GM19239 (cell line): Measurements from ENCODE around the gene MTUS2.
"Not testable (repeated sequence)": the region's sequence is repeated elsewhere in the genome, so short reads cannot be mapped to it uniquely, and the experiment has no call there.

Experiments
- DNase-seq: peaks from one replicate; pipeline ENCODE4 v3.0.0; 2011; ENCODE audit warnings: low spot score; ENCODE audit not compliant: insufficient read length
- FAIRE-seq: peaks from 2 replicates; lab custom pipeline; 2011; peaks lifted over from hg19 to GRCh38; lab: Jason Lieb, UNC

MTUS2 gene

GRCh38 chr13:28954419-28954725 is 134.2 kb downstream of the MTUS2 start:
- no peak for FAIRE-seq
- DNase-seq: no peak

DNA sequence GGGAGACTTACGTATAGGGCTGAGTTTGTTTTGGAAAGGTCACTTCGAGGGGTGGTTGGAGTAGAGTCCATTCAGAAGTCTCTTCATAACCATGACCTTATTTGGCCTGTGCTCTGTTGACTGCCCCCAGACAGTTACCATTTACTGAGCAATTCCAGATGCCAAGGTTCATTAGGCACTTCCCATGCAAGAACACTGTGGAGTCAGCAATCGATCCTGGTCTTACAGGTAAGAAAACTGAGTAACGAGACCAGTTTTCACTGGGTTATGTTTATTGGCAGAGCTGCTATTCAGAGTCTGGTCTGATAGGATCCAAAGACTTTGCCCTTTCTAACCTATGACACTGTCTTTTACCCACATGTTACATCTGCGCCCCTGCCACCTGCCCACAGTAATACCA is 134.7 kb downstream of the MTUS2 start:
- DNase-seq (no peak), FAIRE-seq (no peak)

- FAIRE-seq (no peak), DNase-seq (no peak)
Observed at GRCh38 chr13:28955264-28955966, 135.3 kb downstream of the MTUS2 start.

GRCh38 chr13:28958018-28958417 is 137.9 kb downstream of the MTUS2 start:
- DNase-seq: no peak
- no peak for FAIRE-seq

- FAIRE-seq: no peak
- no peak for DNase-seq
Observed at GRCh38 chr13:28958441-28958840, 138.3 kb downstream of the MTUS2 start.

DNA sequence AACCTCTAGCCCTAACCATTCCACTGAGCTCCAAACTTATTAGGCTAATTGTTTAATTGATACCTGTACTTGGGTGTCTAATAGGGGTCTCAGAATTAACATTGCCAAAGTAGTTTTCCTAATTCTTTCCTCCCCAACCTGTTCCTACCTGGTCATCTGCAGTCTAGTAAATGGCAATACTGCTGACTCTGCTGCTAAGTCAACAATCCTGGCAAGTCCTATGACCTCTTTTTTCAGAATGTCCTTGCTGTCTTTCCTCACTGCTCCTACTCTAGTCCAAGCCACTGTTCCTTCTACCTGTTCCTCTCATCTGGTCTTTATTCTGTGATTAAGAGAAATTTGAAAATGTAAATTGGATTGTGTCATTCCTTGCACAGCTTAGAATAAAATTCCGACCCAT is 143.9 kb downstream of the MTUS2 start:
- DNase-seq: no peak
- no peak for FAIRE-seq

GRCh38 chr13:28964803-28965202 is 144.7 kb downstream of the MTUS2 start:
- no peak for DNase-seq
- FAIRE-seq: no peak

GRCh38 chr13:28967029-28967915 is 147.1 kb downstream of the MTUS2 start:
- DNase-seq (no peak), FAIRE-seq (no peak)

- DNase-seq: no peak
- FAIRE-seq: no peak
Observed at GRCh38 chr13:28976195-28976594, 156.1 kb downstream of the MTUS2 start.

- no peak for FAIRE-seq
- DNase-seq: no peak
Observed at GRCh38 chr13:28976636-28977035, 156.5 kb downstream of the MTUS2 start.

DNA sequence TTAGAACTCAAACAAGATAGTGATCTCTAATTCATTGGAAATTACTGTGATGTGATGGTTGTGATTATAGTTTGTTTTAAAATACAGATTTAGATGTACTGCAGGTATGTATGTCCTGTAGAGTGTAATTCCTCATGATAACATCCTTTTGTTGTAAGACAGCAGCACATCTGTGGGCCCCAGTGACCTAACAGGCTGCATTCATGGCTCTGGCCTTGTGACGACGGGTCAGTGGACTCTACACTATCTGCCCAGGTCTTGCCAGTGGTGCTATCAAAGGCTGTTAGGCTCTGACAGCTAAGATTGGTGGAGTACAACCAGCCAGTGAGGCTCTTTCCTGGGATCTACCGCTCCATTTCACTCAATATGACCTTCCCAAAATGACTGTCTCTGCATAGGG is 158.4 kb downstream of the MTUS2 start:
- no peak for FAIRE-seq

DNA sequence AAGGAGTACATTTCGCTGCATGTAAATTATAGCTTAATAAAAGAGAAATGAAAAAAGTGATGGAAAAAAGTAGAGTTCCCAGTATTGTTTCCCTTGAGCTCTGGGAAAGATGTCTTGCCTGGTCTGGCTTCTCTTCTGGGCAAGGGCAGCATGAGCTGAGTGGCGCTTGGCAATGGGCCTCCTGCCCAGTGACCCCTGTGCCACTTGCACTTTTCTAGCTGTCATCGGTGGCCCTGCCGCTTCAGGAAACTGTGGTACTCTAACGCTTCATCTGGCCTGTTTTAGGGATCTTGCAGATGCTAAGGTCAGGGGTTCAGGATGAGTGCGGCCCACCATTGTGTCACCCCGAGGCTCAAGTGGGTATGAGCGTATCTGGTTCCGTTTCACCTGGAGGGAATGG is 161.4 kb downstream of the MTUS2 start:
- no peak for FAIRE-seq
- no peak for DNase-seq

More for the DNA sequence above, 158.4 kb downstream of the MTUS2 start:
- DNase-seq: no peak

GRCh38 chr13:28983641-28984040 is 163.5 kb downstream of the MTUS2 start:
- FAIRE-seq: no peak
- DNase-seq: no peak

- no peak for FAIRE-seq
- no peak for DNase-seq
Observed at GRCh38 chr13:28984326-28984725, 164.2 kb downstream of the MTUS2 start.

- DNase-seq (no peak), FAIRE-seq (no peak)
Observed at GRCh38 chr13:28984825-28985224, 164.7 kb downstream of the MTUS2 start.

DNA sequence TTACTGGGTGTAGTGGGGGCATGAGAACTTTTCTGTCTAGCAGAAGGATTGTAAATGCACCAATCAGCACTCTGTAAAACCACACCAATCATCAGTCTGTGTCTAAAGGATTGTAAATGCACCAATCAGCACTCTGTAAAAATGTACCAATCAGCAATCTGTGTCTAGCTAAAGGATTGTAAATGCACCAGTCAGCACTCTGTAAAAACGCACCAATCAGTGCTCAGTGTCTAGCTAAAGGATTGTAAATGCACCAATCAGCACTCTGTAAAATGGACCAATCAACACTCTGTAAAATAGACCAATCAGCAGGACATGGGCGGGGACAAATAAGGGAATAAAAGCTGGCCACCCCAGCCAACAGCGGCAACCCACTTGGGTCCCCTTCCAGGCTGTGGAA is 170.2 kb downstream of the MTUS2 start:
- not testable (repeated sequence) for DNase-seq, FAIRE-seq

DNA sequence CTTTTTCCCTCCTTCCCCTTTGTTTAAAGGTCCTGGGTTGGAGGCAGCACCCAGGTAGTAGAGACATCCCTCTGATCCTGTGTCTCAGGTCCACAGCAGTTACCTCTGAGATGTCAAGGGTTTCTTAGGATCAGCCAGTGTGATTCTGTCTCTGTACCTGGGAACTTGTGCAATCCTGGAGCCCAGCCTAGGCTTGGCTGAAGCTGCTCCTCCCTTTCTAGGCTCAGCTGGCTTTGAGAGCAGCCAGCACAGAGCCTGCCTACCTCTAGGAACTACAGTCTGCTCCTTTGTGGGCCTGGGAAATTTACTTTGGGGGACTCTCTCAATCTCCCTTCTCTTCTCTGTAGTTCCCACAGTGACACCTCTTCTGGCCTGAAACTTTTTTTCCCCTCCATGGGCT is 171.6 kb downstream of the MTUS2 start:
- DNase-seq: no peak
- FAIRE-seq: no peak

GRCh38 chr13:29000826-29001225 is 180.7 kb downstream of the MTUS2 start:
- DNase-seq (no peak), FAIRE-seq (no peak)

DNA sequence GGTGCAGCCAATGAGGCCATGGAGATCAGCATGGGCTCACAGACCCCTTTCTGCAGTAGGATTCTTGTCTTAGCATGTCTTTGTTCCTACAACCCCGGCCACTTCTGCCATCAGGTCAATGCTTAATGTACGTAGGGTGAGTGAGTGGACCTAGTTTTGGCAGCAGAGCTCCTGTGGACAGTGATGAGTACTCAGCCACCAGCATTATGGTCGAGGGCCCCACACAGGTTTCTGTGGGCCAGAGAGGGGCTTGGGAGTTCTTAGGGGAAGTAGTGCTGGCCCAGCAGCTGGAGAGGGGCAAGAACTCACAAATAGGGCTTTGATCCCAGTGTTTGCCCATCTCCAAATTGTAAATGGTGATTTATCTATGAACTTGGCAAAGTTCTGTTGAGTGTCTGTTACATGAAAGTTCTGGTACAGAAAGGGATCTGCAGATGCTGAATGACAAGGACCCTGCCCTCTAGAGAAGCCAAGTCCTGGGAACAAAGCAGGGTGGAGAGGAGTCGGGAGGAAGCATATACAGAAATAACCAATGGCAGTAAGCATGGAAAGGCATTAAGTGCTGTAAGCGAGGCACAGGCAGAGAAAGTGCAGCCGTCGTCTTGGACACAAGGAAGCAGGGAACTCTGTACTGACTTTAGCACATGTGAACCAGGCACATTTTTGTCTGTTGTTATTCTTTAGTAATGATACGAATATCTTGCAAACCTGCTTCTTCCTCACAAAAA is 185.1 kb downstream of the MTUS2 start:
- DNase-seq (no peak), FAIRE-seq (no peak)

DNA sequence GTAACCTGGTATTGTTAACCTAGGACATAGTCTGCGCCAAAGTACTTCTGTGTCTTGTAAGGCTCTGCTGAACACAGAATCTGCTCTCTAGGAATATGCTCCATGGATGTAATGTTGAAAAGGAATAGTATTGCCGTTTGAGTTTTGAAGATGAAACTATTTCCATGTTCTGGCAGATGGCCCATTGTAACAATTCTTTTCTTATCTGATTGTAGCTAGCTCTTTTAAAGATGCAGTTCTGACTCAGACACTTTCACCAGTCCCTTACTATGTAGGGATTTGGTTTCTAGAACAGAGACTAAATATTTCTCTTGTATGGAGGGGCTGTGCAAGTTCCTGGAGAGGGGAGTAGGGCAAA is 185.6 kb downstream of the MTUS2 start:
- FAIRE-seq: no peak
- DNase-seq: no peak

DNA sequence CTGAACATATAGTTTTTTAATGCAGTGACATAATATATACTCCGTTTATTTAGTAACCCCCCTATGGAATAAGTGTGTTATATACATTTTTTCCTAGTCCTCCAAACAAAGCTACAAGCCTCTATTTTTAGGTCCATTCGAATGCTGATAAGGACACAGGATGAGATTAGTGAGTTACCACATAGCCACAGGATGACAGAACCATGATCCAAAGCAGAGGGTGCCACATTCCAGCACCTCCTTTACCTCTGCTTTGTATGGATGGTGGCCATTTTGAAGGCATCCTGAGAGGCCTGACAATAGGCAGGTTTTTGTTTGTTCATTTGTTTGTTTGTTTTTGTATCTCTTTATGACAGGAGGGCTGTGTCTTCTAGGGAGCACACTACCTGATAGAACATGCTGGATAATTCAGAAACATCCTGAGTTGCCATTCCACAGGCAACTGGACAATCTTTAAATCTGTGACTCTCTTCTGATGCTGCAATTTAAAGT is 186.3 kb downstream of the MTUS2 start:
- FAIRE-seq (no peak), DNase-seq (no peak)
